ENCODE results near the gene RNF146. TPM values are rescaled to one million over a fixed set of nuclear protein-coding genes. Genes with fewer than 3 reads are reported as not detected.
"Not testable (repeated sequence)": the region's sequence is repeated elsewhere in the genome, so short reads cannot be mapped to it uniquely, and the experiment has no call there.

RNF146 gene
- total RNA-seq, 3 donors from 2014 or later (not counting 1 experiment from before 2014, with no cell fraction given), result 23.0 to 34.8 (median 25.4) TPM

GRCh38 chr6:127222418-127222817 is 44.2 kb upstream of the RNF146 start:
- TF ChIP-seq CTCF (IDR thresholded peaks at IDR 0.05), result no peak
- Mint-ChIP-seq H3K36me3 (no peaks in the 10 kb centered on the region), H3K4me1 (no peaks in the 10 kb centered on the region), H3K27me3 (ENCODE audit: low read depth in 2 of 2) (peaks cover 5 to 7% of the 10 kb centered on the region in 2 donors), H3K27ac (no peak overlapping the region), H3K9me3 (no peaks in the 10 kb centered on the region), H3K4me3 (no peak overlapping the region)
- no CpG with 5 or more reads among the region's 1 CpG for WGBS (ENCODE audit: insufficient coverage)
- no peaks in the 10 kb centered on the region for H3K36me3 ChIP-seq (ENCODE audit: control insufficient read depth, insufficient read depth, low read length)
- intact Hi-C loops (cut with micrococcal nuclease), result no loop called here
- DNase-seq, result no peak
- H3K9me3 ChIP-seq (ENCODE audit: control insufficient read depth, insufficient read depth, low read length), result no peaks in the 10 kb centered on the region
- no peak overlapping the region for H3K4me3 ChIP-seq (ENCODE audit: low read length)
- no peak for ATAC-seq
- H3K27me3 ChIP-seq (ENCODE audit: control insufficient read depth, insufficient read depth, low read length), result no peaks in the 10 kb centered on the region
- H3K4me1 ChIP-seq (ENCODE audit: control insufficient read depth, insufficient read depth, low read length), result no peaks in the 10 kb centered on the region
- H3K27ac ChIP-seq (ENCODE audit: low read length), result no peak overlapping the region

- H3K9me3 ChIP-seq (ENCODE audit: control insufficient read depth, insufficient read depth, low read length), result no peaks in the 10 kb centered on the region
- no peak overlapping the region for H3K27ac Mint-ChIP-seq
- intact Hi-C loops (cut with micrococcal nuclease), result no loop called here
- no peaks in the 10 kb centered on the region for H3K36me3 Mint-ChIP-seq
- ATAC-seq (no peak), DNase-seq (no peak)
- H3K27me3 Mint-ChIP-seq (ENCODE audit: low read depth in 2 of 2), result peaks cover under 1 to 7% of the 10 kb centered on the region in 2 donors
- H3K4me3 ChIP-seq (ENCODE audit: low read length), result no peak overlapping the region
- WGBS (ENCODE audit: insufficient coverage), result 50% methylated on average over 1 of the region's 1 CpG
- H3K27me3 ChIP-seq (ENCODE audit: control insufficient read depth, insufficient read depth, low read length), result no peaks in the 10 kb centered on the region
- TF ChIP-seq CTCF (IDR thresholded peaks at IDR 0.05), result no peak
- H3K4me1 Mint-ChIP-seq, result no peaks in the 10 kb centered on the region
- H3K9me3 Mint-ChIP-seq, result peaks cover 0 to 4% of the 10 kb centered on the region in 2 donors
- no peak overlapping the region for H3K4me3 Mint-ChIP-seq
- no peaks in the 10 kb centered on the region for H3K4me1 ChIP-seq (ENCODE audit: control insufficient read depth, insufficient read depth, low read length)
- no peak overlapping the region for H3K27ac ChIP-seq (ENCODE audit: low read length)
- H3K36me3 ChIP-seq (ENCODE audit: control insufficient read depth, insufficient read depth, low read length), result no peaks in the 10 kb centered on the region
Observed at GRCh38 chr6:127225497-127225896, 41.2 kb upstream of the RNF146 start.

GRCh38 chr6:127233819-127234218 is 32.8 kb upstream of the RNF146 start:
- H3K4me1 Mint-ChIP-seq; ATAC-seq; H3K27ac ChIP-seq (ENCODE audit: low read length); H3K4me3 ChIP-seq (ENCODE audit: low read length); H3K36me3 Mint-ChIP-seq; H3K27me3 ChIP-seq (ENCODE audit: control insufficient read depth, insufficient read depth, low read length); H3K36me3 ChIP-seq (ENCODE audit: control insufficient read depth, insufficient read depth, low read length); H3K4me3 Mint-ChIP-seq; DNase-seq; H3K4me1 ChIP-seq (ENCODE audit: control insufficient read depth, insufficient read depth, low read length); intact Hi-C loops (cut with micrococcal nuclease); H3K27me3 Mint-ChIP-seq (ENCODE audit: low read depth in 2 of 2); H3K9me3 ChIP-seq (ENCODE audit: control insufficient read depth, insufficient read depth, low read length); H3K27ac Mint-ChIP-seq: not testable (repeated sequence)
- H3K9me3 Mint-ChIP-seq, result peaks cover 8 to 11% of the 10 kb centered on the region in 2 donors
- 80% methylated on average over 1 of the region's 3 CpGs for WGBS (ENCODE audit: insufficient coverage)

- WGBS (ENCODE audit: insufficient coverage), result 100% methylated on average over 1 of the region's 1 CpG
- H3K27ac Mint-ChIP-seq, result no peak overlapping the region
Observed at GRCh38 chr6:127243501-127243900, 23.2 kb upstream of the RNF146 start.

More at GRCh38 chr6:127243501-127243900, 23.2 kb upstream of the RNF146 start:
- DNase-seq (no peak), ATAC-seq (no peak)
- Histone ChIP-seq H3K9me3 (ENCODE audit: control insufficient read depth, insufficient read depth, low read length) (no peaks in the 10 kb centered on the region), H3K27ac (ENCODE audit: low read length) (no peak overlapping the region), H3K36me3 (ENCODE audit: control insufficient read depth, insufficient read depth, low read length) (no peaks in the 10 kb centered on the region), H3K27me3 (ENCODE audit: control insufficient read depth, insufficient read depth, low read length) (peaks cover 4% of the 10 kb centered on the region), H3K4me1 (ENCODE audit: control insufficient read depth, insufficient read depth, low read length) (no peaks in the 10 kb centered on the region), H3K4me3 (ENCODE audit: low read length) (no peak overlapping the region)
- Mint-ChIP-seq H3K36me3 (no peaks in the 10 kb centered on the region), H3K27me3 (ENCODE audit: low read depth in 2 of 2) (peaks cover 8 to 34% of the 10 kb centered on the region in 2 donors), H3K4me1 (no peaks in the 10 kb centered on the region), H3K9me3 (no peaks in the 10 kb centered on the region), H3K4me3 (no peak overlapping the region)
- TF ChIP-seq CTCF (IDR thresholded peaks at IDR 0.05), result no peak
- intact Hi-C loops (cut with micrococcal nuclease), result no loop called here
